Measurements from ENCODE around the gene NKAPD1.

DNA sequence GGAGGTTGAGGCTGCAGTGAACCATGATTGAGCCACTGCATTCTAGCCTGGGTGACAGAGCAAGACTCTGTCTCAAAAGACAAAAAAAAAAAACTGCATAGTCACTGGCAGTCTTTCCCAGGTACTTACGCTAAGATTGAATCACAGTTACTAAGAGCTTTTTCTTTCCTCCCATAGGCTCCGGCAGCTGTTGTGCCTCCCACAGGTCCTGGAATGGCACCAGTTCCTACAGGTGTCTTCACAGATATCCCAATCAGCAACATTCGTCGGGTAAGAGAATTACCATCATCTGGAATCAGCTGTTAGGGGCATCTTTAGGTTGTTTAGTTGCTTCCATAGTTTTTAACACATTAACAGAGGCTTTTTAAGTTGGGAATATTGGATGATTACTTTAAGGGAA lies 29.1 kb upstream of the NKAPD1 start:
- TF ChIP-seq, protein P1, sequence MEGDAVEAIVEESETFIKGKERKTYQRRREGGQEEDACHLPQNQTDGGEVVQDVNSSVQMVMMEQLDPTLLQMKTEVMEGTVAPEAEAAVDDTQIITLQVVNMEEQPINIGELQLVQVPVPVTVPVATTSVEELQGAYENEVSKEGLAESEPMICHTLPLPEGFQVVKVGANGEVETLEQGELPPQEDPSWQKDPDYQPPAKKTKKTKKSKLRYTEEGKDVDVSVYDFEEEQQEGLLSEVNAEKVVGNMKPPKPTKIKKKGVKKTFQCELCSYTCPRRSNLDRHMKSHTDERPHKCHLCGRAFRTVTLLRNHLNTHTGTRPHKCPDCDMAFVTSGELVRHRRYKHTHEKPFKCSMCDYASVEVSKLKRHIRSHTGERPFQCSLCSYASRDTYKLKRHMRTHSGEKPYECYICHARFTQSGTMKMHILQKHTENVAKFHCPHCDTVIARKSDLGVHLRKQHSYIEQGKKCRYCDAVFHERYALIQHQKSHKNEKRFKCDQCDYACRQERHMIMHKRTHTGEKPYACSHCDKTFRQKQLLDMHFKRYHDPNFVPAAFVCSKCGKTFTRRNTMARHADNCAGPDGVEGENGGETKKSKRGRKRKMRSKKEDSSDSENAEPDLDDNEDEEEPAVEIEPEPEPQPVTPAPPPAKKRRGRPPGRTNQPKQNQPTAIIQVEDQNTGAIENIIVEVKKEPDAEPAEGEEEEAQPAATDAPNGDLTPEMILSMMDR (IDR thresholded peaks at IDR 0.05) = no peak
- TF ChIP-seq EP300 (IDR thresholded peaks at IDR 0.05) (no peak), POLR2A (IDR thresholded peaks at IDR 0.05) (no peak), POLR2AphosphoS5 (IDR thresholded peaks at IDR 0.05) (no peak)
